Measurements from ENCODE around the gene PRRG4. TPM values are rescaled to one million over a fixed set of nuclear protein-coding genes. Genes with fewer than 3 reads are reported as not detected.

PRRG4 gene
- total RNA-seq, 6 donors from 2014 or later: 5.2 to 33.6 (median 9.6) TPM

DNA sequence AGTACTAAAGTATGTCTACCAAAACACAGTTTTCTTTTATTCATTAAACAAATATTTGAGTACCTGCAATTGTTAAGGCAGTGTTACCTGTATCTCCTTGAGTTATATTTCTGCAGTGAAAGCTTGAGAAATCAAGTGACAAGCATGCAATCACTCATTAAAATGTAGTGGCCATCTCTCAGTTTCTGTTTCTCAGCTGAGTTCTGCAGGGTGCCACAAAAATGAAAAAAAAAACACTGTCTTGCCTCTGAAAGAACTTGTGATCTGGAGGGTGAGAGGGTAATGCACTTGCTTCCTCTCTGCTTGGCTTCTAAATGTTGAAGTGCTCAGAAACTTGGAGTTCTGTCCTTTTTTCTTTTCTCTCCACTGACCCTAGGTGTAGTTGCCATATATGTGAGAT lies 69.7 kb downstream of the PRRG4 start:
- TF ChIP-seq EP300 (IDR thresholded peaks at IDR 0.05): no peak
- TF ChIP-seq POLR2AphosphoS5 (IDR thresholded peaks at IDR 0.05): no peak
- TF ChIP-seq, protein P1, sequence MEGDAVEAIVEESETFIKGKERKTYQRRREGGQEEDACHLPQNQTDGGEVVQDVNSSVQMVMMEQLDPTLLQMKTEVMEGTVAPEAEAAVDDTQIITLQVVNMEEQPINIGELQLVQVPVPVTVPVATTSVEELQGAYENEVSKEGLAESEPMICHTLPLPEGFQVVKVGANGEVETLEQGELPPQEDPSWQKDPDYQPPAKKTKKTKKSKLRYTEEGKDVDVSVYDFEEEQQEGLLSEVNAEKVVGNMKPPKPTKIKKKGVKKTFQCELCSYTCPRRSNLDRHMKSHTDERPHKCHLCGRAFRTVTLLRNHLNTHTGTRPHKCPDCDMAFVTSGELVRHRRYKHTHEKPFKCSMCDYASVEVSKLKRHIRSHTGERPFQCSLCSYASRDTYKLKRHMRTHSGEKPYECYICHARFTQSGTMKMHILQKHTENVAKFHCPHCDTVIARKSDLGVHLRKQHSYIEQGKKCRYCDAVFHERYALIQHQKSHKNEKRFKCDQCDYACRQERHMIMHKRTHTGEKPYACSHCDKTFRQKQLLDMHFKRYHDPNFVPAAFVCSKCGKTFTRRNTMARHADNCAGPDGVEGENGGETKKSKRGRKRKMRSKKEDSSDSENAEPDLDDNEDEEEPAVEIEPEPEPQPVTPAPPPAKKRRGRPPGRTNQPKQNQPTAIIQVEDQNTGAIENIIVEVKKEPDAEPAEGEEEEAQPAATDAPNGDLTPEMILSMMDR (IDR thresholded peaks at IDR 0.05): no peak
- no peak for TF ChIP-seq POLR2A (IDR thresholded peaks at IDR 0.05)

DNA sequence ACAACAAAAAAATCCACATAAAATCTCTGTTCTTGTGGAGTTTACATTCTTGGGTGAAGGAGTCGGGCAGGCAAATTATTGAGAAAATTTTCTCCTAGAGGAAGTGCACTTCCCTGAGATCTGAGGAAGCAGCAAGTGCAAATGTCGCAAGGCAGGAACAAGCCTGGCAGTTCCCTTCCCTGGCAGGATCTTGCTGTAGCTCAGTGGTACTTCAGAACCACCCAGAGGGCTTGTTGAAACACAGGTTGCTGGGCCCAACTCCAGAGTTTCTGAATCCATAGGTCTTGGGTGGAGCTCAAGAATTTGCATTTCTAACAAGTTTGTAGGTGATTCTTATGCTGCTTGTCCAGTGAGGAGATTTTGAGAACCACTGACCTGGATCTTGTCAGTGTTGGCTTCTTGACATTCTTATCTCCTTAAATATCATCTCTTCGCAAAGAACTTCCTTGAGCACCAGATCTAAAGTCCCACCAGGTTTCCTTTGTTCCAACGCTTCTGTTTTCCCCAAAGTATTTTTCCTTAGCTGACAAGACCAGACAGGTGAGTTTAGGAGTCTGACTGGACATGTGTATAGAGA lies 72.5 kb downstream of the PRRG4 start:
- TF ChIP-seq, protein P1 (IDR thresholded peaks at IDR 0.05): no peak
- no peak for TF ChIP-seq POLR2AphosphoS5 (IDR thresholded peaks at IDR 0.05)
- ATAC-seq (ENCODE audit: low FRiP score in 2 of 2) (peak in 1 of 2 donors; percentile 80), DNase-seq (peak in 1 of 2 donors; percentile 82)
- Histone ChIP-seq H3K4me3 (no peak overlapping the region), H3K4me1 (peaks cover 6 to 24% (median 12%) of the 10 kb centered on the region in 4 donors), H3K36me3 (peaks cover 0 to 6% (median 0%) of the 10 kb centered on the region in 4 donors), H3K27ac (peak overlapping the region in 1 of 4 donors; percentile 7), H3K9me3 (no peaks in the 10 kb centered on the region), H3K27me3 (no peaks in the 10 kb centered on the region)
- 44 to 59% methylated on average over 4 of the region's 4 CpGs for WGBS, 2 donors

More for the DNA sequence above, 69.7 kb downstream of the PRRG4 start:
- Histone ChIP-seq H3K27ac (no peak overlapping the region), H3K9me3 (no peaks in the 10 kb centered on the region), H3K4me1 (peaks cover 13 to 27% (median 19%) of the 10 kb centered on the region in 4 donors), H3K4me3 (no peak overlapping the region), H3K36me3 (peaks cover 0 to 6% (median 0%) of the 10 kb centered on the region in 4 donors), H3K27me3 (no peaks in the 10 kb centered on the region)
- DNase-seq (no peak), ATAC-seq (ENCODE audit: low FRiP score in 2 of 2) (no peak)

DNA sequence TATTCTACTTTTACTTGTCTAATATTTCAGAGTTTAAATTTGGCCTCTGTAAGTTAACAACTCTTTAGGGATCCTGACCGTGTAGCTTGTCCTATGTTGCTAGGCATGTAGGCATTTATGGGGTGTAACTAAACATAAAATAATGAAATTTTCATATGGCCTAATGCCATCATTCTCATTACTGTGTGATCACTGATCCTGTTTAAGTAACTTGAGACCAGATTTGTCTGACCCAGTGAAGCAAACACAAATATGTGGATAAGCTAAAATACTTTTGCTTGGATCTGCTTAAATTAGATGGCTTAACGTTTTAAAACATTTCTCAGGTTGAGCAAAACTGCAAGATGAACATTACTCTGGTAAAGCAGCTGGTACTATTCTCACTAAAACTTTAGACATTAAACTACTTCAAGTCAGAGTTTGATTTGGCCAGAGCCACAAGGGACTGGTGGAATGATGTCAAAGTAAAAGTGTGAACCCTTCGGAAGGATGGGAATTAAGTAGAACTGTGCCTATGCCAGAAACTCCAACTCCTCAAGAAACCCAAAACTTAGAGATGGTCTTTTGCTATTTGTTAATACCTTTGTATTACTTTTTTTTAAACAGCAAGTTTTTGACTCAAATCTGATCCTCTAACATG lies 75.4 kb downstream of the PRRG4 start:
- no peaks in the 10 kb centered on the region for H3K36me3 ChIP-seq
- H3K27ac ChIP-seq: no peak overlapping the region
- DNase-seq (no peak), ATAC-seq (ENCODE audit: low FRiP score in 2 of 2) (no peak)
- no peaks in the 10 kb centered on the region for H3K9me3 ChIP-seq
- 60 to 61% methylated on average over 3 of the region's 3 CpGs for WGBS, 2 donors
- no peaks in the 10 kb centered on the region for H3K27me3 ChIP-seq
- TF ChIP-seq EP300 (IDR thresholded peaks at IDR 0.05) (no peak), POLR2A (IDR thresholded peaks at IDR 0.05) (no peak), POLR2AphosphoS5 (IDR thresholded peaks at IDR 0.05) (no peak)
- TF ChIP-seq, protein P1 (IDR thresholded peaks at IDR 0.05): no peak
- H3K4me1 ChIP-seq: peaks cover 6 to 13% (median 8%) of the 10 kb centered on the region in 4 donors
- H3K4me3 ChIP-seq: no peak overlapping the region

Other genes with a start within 250 kb of the PRRG4 start
- gene EIF3M, start 246.1 kb upstream of the PRRG4 start, total RNA-seq: 100 to 1,000 TPM in 5 of 6 donors, 10 to 100 TPM in 1; 81.7 to 271 (median 155) TPM
- gene CCDC73, start 35.3 kb upstream of the PRRG4 start, total RNA-seq: under 1 TPM in 2 of 6 donors, not detected in 4; 0.15 to 0.20 TPM
- gene QSER1, start 62.9 kb downstream of the PRRG4 start, total RNA-seq: 10 to 100 TPM; 17.5 to 53.0 (median 23.1) TPM
- 1 to 10 TPM in 3 of 6 donors, under 1 TPM in 2, not detected in 1; 0.49 to 1.6 (median 1.0) TPM for gene DEPDC7, start 186.0 kb downstream of the PRRG4 start, total RNA-seq
- gene TCP11L1, start 209.6 kb downstream of the PRRG4 start, total RNA-seq: 10 to 100 TPM; 10.3 to 40.5 (median 19.4) TPM